Liver (tissue), 9 donors: ENCODE results near the gene GAB2. TPM values are rescaled to one million over a fixed set of nuclear protein-coding genes. Genes with fewer than 3 reads are reported as not detected.

Experiments used
- DNase-seq: peaks from one replicate; pipeline ENCODE4 v3.0.0-alpha.2; 2017; ENCODE audit warnings: low spot score
- H3K27ac ChIP-seq, 2 donors: one replicate each; pipeline ENCODE4 v1.7.0; 2013; ENCODE audit warnings: inconsistent platforms in 2 of 2, low read length in 2 of 2, control low read depth in 1 of 2, low read depth in 1 of 2, mild to moderate bottlenecking in 1 of 2
- H3K27me3 ChIP-seq, 4 donors: one replicate each; pipeline versions ENCODE4 v1.6.1 to v1.7.0; 2013; ENCODE audit warnings: low read length in 3 of 4, inconsistent platforms in 1 of 4, mild to moderate bottlenecking in 1 of 4, moderate library complexity in 1 of 4; ENCODE audit not compliant: control insufficient read depth in 4 of 4, insufficient read depth in 4 of 4
- H3K36me3 ChIP-seq, 4 donors: one replicate each; pipeline versions ENCODE4 v1.6.1 to v1.7.0; 2013; ENCODE audit warnings: low read length in 3 of 4, mild to moderate bottlenecking in 3 of 4, low read depth in 1 of 4, moderate library complexity in 1 of 4; ENCODE audit not compliant: control insufficient read depth in 4 of 4, insufficient read depth in 3 of 4
- H3K4me1 ChIP-seq, 4 donors: one replicate each; pipeline versions ENCODE4 v1.6.1 to v1.7.0; 2013; ENCODE audit warnings: low read length in 3 of 4, mild to moderate bottlenecking in 3 of 4, moderate library complexity in 1 of 4; ENCODE audit not compliant: control insufficient read depth in 4 of 4, insufficient read depth in 4 of 4
- H3K4me3 ChIP-seq, 3 donors: one replicate each; pipeline versions ENCODE4 v1.6.1 to v1.7.0; 2013; ENCODE audit warnings: low read length in 3 of 3, control low read depth in 1 of 3, low read depth in 1 of 3, mild to moderate bottlenecking in 1 of 3
- H3K9ac ChIP-seq, 2 donors: one replicate each; pipeline ENCODE4 v1.7.0; 2013; ENCODE audit warnings: low read length in 2 of 2, mild to moderate bottlenecking in 2 of 2, moderate library complexity in 2 of 2, control low read depth in 1 of 2, low read depth in 1 of 2
- H3K9me3 ChIP-seq, 4 donors: one replicate each; pipeline versions ENCODE4 v1.6.1 to v1.7.0; 2013; ENCODE audit warnings: low read length in 3 of 4; ENCODE audit not compliant: control insufficient read depth in 4 of 4
- FOXA1 ChIP-seq: IDR thresholded peaks from 2 replicates; pipeline ENCODE4 v1.6.1; 2016; ENCODE audit warnings: antibody characterized with exemption
- FOXA2 ChIP-seq: IDR thresholded peaks from 2 replicates; pipeline ENCODE4 v1.6.1; 2016; ENCODE audit warnings: antibody characterized with exemption
- HNF4A ChIP-seq, 2 donors: conservative IDR thresholded peaks; 2 replicates each; pipeline ENCODE4 v1.6.1; 2016; ENCODE audit warnings: antibody characterized with exemption in 2 of 2, mild to moderate bottlenecking in 2 of 2
- NR2F2 ChIP-seq: IDR thresholded peaks from 2 replicates; pipeline ENCODE4 v1.6.1; 2016; ENCODE audit warnings: antibody characterized with exemption
- RXRA ChIP-seq, 2 donors: IDR thresholded peaks; 2 replicates each; pipeline ENCODE4 v1.6.1; 2017 to 2018; ENCODE audit warnings: antibody characterized with exemption in 2 of 2, mild to moderate bottlenecking in 1 of 2
- SP1 ChIP-seq: IDR thresholded peaks from 2 replicates; pipeline ENCODE4 v1.6.1; 2018; ENCODE audit warnings: antibody characterized with exemption, mild to moderate bottlenecking
- WGBS: extraction: QIAGEN DNeasy Blood & Tissue Kit; methylation state at CpG from one replicate; pipeline ENCODE4 v1.1.7; 2013; 5-methylcytosine and 5-hydroxymethylcytosine counted together
- polyA plus RNA-seq, 2 donors: library from polyadenylated mRNA; stranded (reverse) in 1 of 2; unstranded in 1 of 2; fragments of 200-250 nt in 1 of 2; fragments of >200 nt in 1 of 2; fragmentation: Nextera tagmentation in 1 of 2; extraction: Ambion mirVana in 1 of 2; gene quantifications; one replicate each; pipeline versions ENCODE4 v1.2.1 to v1.2.3, GENCODE V29; 2013 to 2015
- total RNA-seq, 2 donors: library from RNA; depleted of rRNA; stranded (reverse); fragments of >200 nt; gene quantifications; one replicate each; pipeline ENCODE4 v1.2.3, GENCODE V29; 2014
- TF ChIP-seq, protein P1 (sequence below): IDR thresholded peaks from 2 replicates; pipeline ENCODE4 v1.6.1; 2016; ENCODE audit warnings: antibody characterized with exemption, mild to moderate bottlenecking
- TF ChIP-seq, protein P2 (sequence below): IDR thresholded peaks from 2 replicates; pipeline ENCODE4 v1.6.1; 2016; ENCODE audit warnings: antibody characterized with exemption
- TF ChIP-seq, protein P3 (sequence below): IDR thresholded peaks from 2 replicates; pipeline ENCODE4 v1.6.1; 2016; ENCODE audit warnings: antibody characterized with exemption
- donor health status: healthy.
- donor health status: healthy.
- donor health status: healthy.
- donor health status: healthy.
- donor health status: healthy.

The GAB2 gene
- total and polyA plus RNA-seq, 4 donors = 1.3 to 3.6 (median 2.5) TPM

DNA sequence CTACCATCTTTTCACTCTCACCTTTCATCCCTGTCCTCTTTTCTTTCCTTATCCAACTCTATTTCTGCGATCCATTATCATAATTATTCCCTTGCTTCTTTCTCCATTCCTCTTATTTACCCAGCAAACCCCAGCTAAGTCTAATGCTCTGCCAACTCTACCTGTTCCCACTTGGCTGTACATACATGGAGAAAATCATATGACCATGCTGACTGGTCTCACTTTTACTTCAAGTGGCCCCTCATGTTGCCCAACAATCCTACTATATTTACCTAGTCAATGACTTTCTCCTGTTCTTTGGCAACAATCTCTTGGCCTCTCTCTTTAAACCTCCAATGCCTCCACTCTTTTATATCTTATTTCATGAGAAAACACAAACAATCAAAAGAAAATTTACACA is 134.8 kb downstream of the GAB2 start:
- H3K4me3 ChIP-seq = no peak overlapping the region
- DNase-seq = no peak
- no peak overlapping the region for H3K27ac ChIP-seq
- no peaks in the 10 kb centered on the region for H3K36me3 ChIP-seq
- peaks cover 0 to 8% (median under 1%) of the 10 kb centered on the region in 4 donors for H3K4me1 ChIP-seq
- no peak overlapping the region for H3K9ac ChIP-seq
- H3K9me3 ChIP-seq = no peaks in the 10 kb centered on the region
- TF ChIP-seq FOXA2 (no peak), FOXA1 (no peak), HNF4A (conservative IDR thresholded peaks at IDR 0.05) (no peak)
- 100% methylated on average over 1 of the region's 1 CpG for WGBS
- no peaks in the 10 kb centered on the region for H3K27me3 ChIP-seq

DNA sequence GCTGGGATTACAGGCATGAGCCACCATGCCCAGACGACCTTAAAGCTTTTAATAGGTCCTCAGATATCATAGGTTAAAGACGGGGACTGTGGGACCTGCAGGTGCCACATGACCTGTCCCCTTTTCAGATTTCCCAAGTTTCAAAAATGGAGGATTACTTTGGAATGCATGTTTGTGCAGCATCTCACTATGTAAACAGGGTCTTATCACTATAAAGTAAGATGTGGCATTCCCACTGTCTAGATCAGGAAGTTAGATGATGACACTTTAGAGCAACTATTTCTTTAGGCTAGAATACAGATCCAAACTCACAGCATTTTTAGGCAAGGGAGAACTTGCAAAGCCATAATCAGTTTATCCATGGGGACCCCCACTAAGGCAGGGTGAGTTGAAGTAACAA is 136.1 kb downstream of the GAB2 start:
- no peaks in the 10 kb centered on the region for H3K36me3 ChIP-seq
- DNase-seq = no peak
- no peak overlapping the region for H3K27ac ChIP-seq
- H3K27me3 ChIP-seq = no peaks in the 10 kb centered on the region
- H3K4me1 ChIP-seq = peaks cover 0 to 18% (median 8%) of the 10 kb centered on the region in 4 donors
- H3K4me3 ChIP-seq = no peak overlapping the region
- 92% methylated on average over 2 of the region's 2 CpGs for WGBS
- no peak overlapping the region for H3K9ac ChIP-seq
- no peaks in the 10 kb centered on the region for H3K9me3 ChIP-seq
- TF ChIP-seq, protein P1, sequence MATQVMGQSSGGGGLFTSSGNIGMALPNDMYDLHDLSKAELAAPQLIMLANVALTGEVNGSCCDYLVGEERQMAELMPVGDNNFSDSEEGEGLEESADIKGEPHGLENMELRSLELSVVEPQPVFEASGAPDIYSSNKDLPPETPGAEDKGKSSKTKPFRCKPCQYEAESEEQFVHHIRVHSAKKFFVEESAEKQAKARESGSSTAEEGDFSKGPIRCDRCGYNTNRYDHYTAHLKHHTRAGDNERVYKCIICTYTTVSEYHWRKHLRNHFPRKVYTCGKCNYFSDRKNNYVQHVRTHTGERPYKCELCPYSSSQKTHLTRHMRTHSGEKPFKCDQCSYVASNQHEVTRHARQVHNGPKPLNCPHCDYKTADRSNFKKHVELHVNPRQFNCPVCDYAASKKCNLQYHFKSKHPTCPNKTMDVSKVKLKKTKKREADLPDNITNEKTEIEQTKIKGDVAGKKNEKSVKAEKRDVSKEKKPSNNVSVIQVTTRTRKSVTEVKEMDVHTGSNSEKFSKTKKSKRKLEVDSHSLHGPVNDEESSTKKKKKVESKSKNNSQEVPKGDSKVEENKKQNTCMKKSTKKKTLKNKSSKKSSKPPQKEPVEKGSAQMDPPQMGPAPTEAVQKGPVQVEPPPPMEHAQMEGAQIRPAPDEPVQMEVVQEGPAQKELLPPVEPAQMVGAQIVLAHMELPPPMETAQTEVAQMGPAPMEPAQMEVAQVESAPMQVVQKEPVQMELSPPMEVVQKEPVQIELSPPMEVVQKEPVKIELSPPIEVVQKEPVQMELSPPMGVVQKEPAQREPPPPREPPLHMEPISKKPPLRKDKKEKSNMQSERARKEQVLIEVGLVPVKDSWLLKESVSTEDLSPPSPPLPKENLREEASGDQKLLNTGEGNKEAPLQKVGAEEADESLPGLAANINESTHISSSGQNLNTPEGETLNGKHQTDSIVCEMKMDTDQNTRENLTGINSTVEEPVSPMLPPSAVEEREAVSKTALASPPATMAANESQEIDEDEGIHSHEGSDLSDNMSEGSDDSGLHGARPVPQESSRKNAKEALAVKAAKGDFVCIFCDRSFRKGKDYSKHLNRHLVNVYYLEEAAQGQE = no peak
- TF ChIP-seq FOXA2 = no peak
- TF ChIP-seq, protein P2, sequence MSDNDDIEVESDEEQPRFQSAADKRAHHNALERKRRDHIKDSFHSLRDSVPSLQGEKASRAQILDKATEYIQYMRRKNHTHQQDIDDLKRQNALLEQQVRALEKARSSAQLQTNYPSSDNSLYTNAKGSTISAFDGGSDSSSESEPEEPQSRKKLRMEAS = no peak
- TF ChIP-seq, protein P3, sequence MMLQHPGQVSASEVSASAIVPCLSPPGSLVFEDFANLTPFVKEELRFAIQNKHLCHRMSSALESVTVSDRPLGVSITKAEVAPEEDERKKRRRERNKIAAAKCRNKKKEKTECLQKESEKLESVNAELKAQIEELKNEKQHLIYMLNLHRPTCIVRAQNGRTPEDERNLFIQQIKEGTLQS = no peak

DNA sequence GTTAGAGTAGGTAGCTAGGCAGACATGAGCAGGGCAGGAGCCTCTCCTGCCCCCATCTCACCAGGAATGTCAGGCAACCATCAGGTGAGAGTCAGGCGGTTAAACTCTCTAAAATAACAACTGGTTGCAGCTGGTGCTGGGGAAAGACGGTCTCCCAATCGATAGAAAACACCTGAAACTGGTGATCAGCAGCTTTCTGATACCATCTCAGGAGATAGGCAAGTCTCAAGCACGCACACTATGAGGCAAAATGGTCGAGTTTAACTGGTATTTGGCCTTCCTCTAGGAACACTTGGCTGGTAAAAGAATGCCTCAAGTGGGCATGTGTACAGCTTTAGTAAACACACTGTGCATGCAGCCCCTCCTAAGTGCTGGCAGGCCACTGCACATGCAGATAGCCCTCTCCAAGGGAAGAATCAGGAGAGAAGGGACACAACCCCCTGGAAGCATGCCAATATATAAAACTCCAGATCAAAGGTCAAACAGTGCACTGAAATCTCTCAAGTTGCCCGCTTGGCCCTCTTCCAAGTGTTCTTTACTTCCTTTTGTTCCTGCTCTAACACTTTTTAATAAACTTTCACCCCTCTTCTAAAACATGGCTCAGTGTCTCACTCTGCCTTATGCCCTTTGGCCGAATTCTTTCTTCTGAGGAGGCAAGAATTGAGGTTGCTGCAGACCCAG is 140.2 kb downstream of the GAB2 start:
- H3K36me3 ChIP-seq = no peaks in the 10 kb centered on the region
- peaks cover 0 to 18% (median 8%) of the 10 kb centered on the region in 4 donors for H3K4me1 ChIP-seq
- H3K27ac ChIP-seq = no peak overlapping the region
- H3K9ac ChIP-seq = no peak overlapping the region
- H3K9me3 ChIP-seq = peaks cover 0 to 2% (median 0%) of the 10 kb centered on the region in 4 donors
- no peaks in the 10 kb centered on the region for H3K27me3 ChIP-seq
- no peak overlapping the region for H3K4me3 ChIP-seq
- no peak for DNase-seq
- TF ChIP-seq SP1 = peak; percentile 29
- peak; percentile 35 to 51 for TF ChIP-seq RXRA (IDR thresholded peaks at IDR 0.05)
- TF ChIP-seq, protein P2 = no peak
- peak; percentile 79 for TF ChIP-seq NR2F2
- TF ChIP-seq HNF4A (conservative IDR thresholded peaks at IDR 0.05) = peak; percentile 51 to 54
- WGBS = 40% methylated on average over 7 of the region's 7 CpGs
